SK-N-SH (cell line): ENCODE data around the gene INPP5E. TPM values are rescaled to one million over a fixed set of nuclear protein-coding genes. Genes with fewer than 3 reads are reported as not detected.

Experiments
- CTCF ChIA-PET: fragments of 300-600, 350-600 bp; formaldehyde crosslinking; extraction: SDS; loops from one replicate; lab custom pipeline; 2021; lab: Yijun Ruan, JAX
- POLR2A ChIA-PET: fragments of 350-600 bp; sonication (Branson Sonifier 250); formaldehyde crosslinking; extraction: SDS; loops from one replicate; lab custom pipeline; 2020; ENCODE audit warnings: antibody characterized with exemption, inconsistent platforms; lab: Yijun Ruan, JAX
- DNase-seq: peaks from one replicate; pipeline ENCODE4 v3.0.0; 2012
- H2AFZ ChIP-seq: fragments of 200-600 bp; sonication (generic); 2 replicates; pipeline ENCODE4 v1.8.1; 2016; ENCODE audit warnings: antibody characterized with exemption, mild to moderate bottlenecking, low read depth
- H3F3A ChIP-seq: fragments of 200-600 bp; sonication (generic); replicated peaks from 2 replicates; pipeline ENCODE3; 2016; ENCODE audit warnings: antibody characterized with exemption, mild to moderate bottlenecking; ENCODE audit not compliant: insufficient read depth
- H3K27ac ChIP-seq, 2 experiments: fragments of 200-500 bp in 1 of 2; fragments of 200-600 bp in 1 of 2; sonication (Bioruptor generic) in 1 of 2; sonication (generic), shearing (Covaris generic) in 1 of 2; 2 replicates each; pipeline versions ENCODE4 v1.5.1 to v1.6.1; 2014 to 2016; ENCODE audit warnings: low read depth in 2 of 2, inconsistent platforms in 1 of 2, low read length in 1 of 2, mild to moderate bottlenecking in 1 of 2, mixed read lengths in 1 of 2
- H3K27me3 ChIP-seq: fragments of 200-600 bp; sonication (generic), shearing (Covaris generic); 2 replicates; pipeline ENCODE4 v1.6.1; 2016; ENCODE audit warnings: mixed run types; ENCODE audit not compliant: insufficient read depth
- H3K36me3 ChIP-seq, 2 experiments: fragments of 200-500 bp in 1 of 2; fragments of 200-600 bp in 1 of 2; sonication (Bioruptor generic) in 1 of 2; sonication (generic) in 1 of 2; replicated peaks in 1 of 2; 2 replicates each; pipeline versions ENCODE3 to v1.5.1; 2014 to 2016; ENCODE audit warnings: low read length in 1 of 2, mild to moderate bottlenecking in 1 of 2; ENCODE audit not compliant: insufficient read depth in 2 of 2, control insufficient read depth in 1 of 2
- H3K4me1 ChIP-seq, 2 experiments: fragments of 200-500 bp in 1 of 2; fragments of 200-600 bp in 1 of 2; sonication (Bioruptor generic) in 1 of 2; sonication (generic), shearing (Covaris generic) in 1 of 2; 2 replicates each; pipeline versions ENCODE4 v1.5.1 to v1.6.1; 2014 to 2016; ENCODE audit warnings: low read depth in 1 of 2, low read length in 1 of 2, mixed run types in 1 of 2; ENCODE audit not compliant: insufficient read depth in 2 of 2, control insufficient read depth in 1 of 2
- H3K4me2 ChIP-seq: fragments of 200-600 bp; sonication (generic), shearing (Covaris generic); 2 replicates; pipeline ENCODE4 v1.6.1; 2017; ENCODE audit warnings: mixed run types
- H3K4me3 ChIP-seq, 2 experiments: fragments of 200-500 bp in 1 of 2; fragments of 200-600 bp in 1 of 2; sonication (Bioruptor generic) in 1 of 2; sonication (generic), shearing (Covaris generic) in 1 of 2; 2 replicates each; pipeline versions ENCODE4 v1.5.1 to v1.8.1; 2014 to 2016; ENCODE audit warnings: low read depth in 2 of 2, inconsistent platforms in 1 of 2, low read length in 1 of 2, mild to moderate bottlenecking in 1 of 2, mixed read lengths in 1 of 2, moderate library complexity in 1 of 2
- H3K79me2 ChIP-seq: fragments of 200-600 bp; sonication (generic); 2 replicates; pipeline ENCODE4 v1.8.1; 2017; ENCODE audit warnings: mild to moderate bottlenecking; ENCODE audit not compliant: insufficient read depth
- H3K9ac ChIP-seq: fragments of 200-600 bp; sonication (generic); 2 replicates; pipeline ENCODE4 v1.6.1; 2017; ENCODE audit warnings: mixed run types
- H3K9me2 ChIP-seq: fragments of 200-600 bp; sonication (generic); 2 replicates; pipeline ENCODE4 v1.6.1; 2017; ENCODE audit warnings: mixed run types
- H3K9me3 ChIP-seq: fragments of 200-600 bp; sonication (generic); 2 replicates; pipeline ENCODE4 v1.6.1; 2017; ENCODE audit warnings: mixed run types, mild to moderate bottlenecking, moderate library complexity
- H4K20me1 ChIP-seq: fragments of 200-600 bp; sonication (generic); 2 replicates; pipeline ENCODE4 v1.6.1; 2017; ENCODE audit warnings: mild to moderate bottlenecking, mixed run types; ENCODE audit not compliant: insufficient read depth
- CHD2 ChIP-seq: fragments of 150-350 bp; IDR thresholded peaks from 2 replicates; pipeline ENCODE4 v1.6.1; 2018; ENCODE audit warnings: low read length; ENCODE audit not compliant: partially characterized antibody
- ELF1 ChIP-seq: IDR thresholded peaks from 2 replicates; pipeline ENCODE4 v1.4.0; 2012
- EP300 ChIP-seq, 2 experiments: IDR thresholded peaks; 2 replicates each; pipeline versions ENCODE4 v1.4.0 to v1.6.1; 2012; ENCODE audit warnings: borderline replicate concordance in 1 of 2, low read depth in 1 of 2, low read length in 1 of 2
- EZH2phosphoT487 ChIP-seq: fragments of 200-600 bp; sonication (generic); IDR thresholded peaks from 2 replicates; pipeline ENCODE4 v1.6.1; 2017; ENCODE audit warnings: low read depth, mixed run types, mild to moderate bottlenecking, antibody characterized with exemption, moderate library complexity, borderline replicate concordance
- FOSL2 ChIP-seq: IDR thresholded peaks from 2 replicates; pipeline ENCODE4 v1.4.0; 2012; ENCODE audit warnings: low read depth, mild to moderate bottlenecking, moderate library complexity, borderline replicate concordance
- FOXJ3 ChIP-seq: sonication (generic); formaldehyde crosslinking; IDR thresholded peaks from 2 replicates; pipeline ENCODE4 v1.5.1; 2020; ENCODE audit warnings: mild to moderate bottlenecking, missing genetic modification reagents
- GABPA ChIP-seq: IDR thresholded peaks from 2 replicates; pipeline ENCODE4 v1.4.0; 2012; ENCODE audit warnings: low read depth, mild to moderate bottlenecking
- MEF2A ChIP-seq: IDR thresholded peaks from 2 replicates; pipeline ENCODE4 v1.4.0; 2012; ENCODE audit warnings: low read depth, borderline replicate concordance
- NRF1 ChIP-seq: IDR thresholded peaks from 2 replicates; pipeline ENCODE4 v1.6.1; 2012; ENCODE audit warnings: low read depth, mild to moderate bottlenecking, low read length
- POLR2AphosphoS5 ChIP-seq: IDR thresholded peaks from 2 replicates; pipeline ENCODE4 v1.6.1; 2012; ENCODE audit warnings: low read depth, low read length
- RXRA ChIP-seq: IDR thresholded peaks from 2 replicates; pipeline ENCODE4 v1.4.0; 2012; ENCODE audit warnings: low read depth, mild to moderate bottlenecking, borderline replicate concordance
- SMC3 ChIP-seq: IDR thresholded peaks from 2 replicates; pipeline ENCODE4 v1.6.1; 2012; ENCODE audit warnings: low read depth, low read length, improper control_type of control experiment
- WGBS: methylation state at CpG from one replicate; pipeline ENCODE4 v1.1.6; 2017; ENCODE audit warnings: low lambda C conversion rate; 5-methylcytosine and 5-hydroxymethylcytosine counted together
- polyA plus RNA-seq, 3 experiments: library from polyadenylated mRNA; depleted of rRNA; stranded (reverse); fragments of >200 nt; gene quantifications; 2 replicates each; pipeline ENCODE4 v1.2.3, GENCODE V29; 2012
- TF ChIP-seq, protein P1 (sequence below): IDR thresholded peaks from 2 replicates; pipeline ENCODE4; 2012
- TF ChIP-seq, protein P2 (sequence below): IDR thresholded peaks from 2 replicates; pipeline ENCODE4 v1.4.0; 2012; ENCODE audit warnings: low read depth, borderline replicate concordance

Gene INPP5E
- polyA plus RNA-seq, 1 of the 3 experiments (the other 2 are of a cell fraction), result 12.8 TPM

DNA sequence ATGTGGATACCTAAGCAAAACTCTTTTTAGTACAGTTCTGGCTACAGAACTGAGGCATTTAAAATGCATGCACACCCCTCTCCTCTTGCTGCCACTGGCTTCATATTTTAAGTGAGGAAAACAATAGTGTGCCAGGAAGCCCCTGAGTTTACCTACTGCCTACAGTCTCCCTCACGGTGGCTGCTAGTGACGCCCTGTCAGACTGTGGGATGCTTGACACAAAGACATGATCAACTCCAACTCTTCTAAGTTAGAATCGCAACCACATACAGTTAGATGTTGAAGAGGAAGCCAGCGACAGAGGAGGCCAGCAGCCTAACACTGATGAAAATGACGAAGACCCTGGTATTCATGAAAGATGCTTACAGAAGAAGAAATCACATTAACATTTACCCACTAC, 41.9 kb upstream of the INPP5E start:
- peaks cover 55% of the 10 kb centered on the region for H4K20me1 ChIP-seq

GRCh38 chr9:136476369-136477150, 36.9 kb upstream of the INPP5E start:
- H3F3A ChIP-seq, result no peaks in the 10 kb centered on the region
- 94% methylated on average over 16 of the region's 25 CpGs for WGBS
- H3K4me2 ChIP-seq, result no peak overlapping the region
- peaks cover 100% of the 10 kb centered on the region for H4K20me1 ChIP-seq
- ChIA-PET POLR2A (no interaction called here), CTCF (interaction anchor here (0.8 to 2.4 kb wide), 3 partner anchors 8 to 36 kb away, joined by 3 to 7 read pairs (median 4); partner anchors contain the start of gene INPP5E)
- no peaks in the 10 kb centered on the region for H3K9me2 ChIP-seq
- H2AFZ ChIP-seq, result no peak overlapping the region
- H3K27ac ChIP-seq, result no peak overlapping the region
- DNase-seq, result no peak
- H3K36me3 ChIP-seq, result peaks cover 55 to 64% of the 10 kb centered on the region in 2 experiments
- no peak overlapping the region for H3K4me3 ChIP-seq
- H3K9ac ChIP-seq, result no peak overlapping the region
- no peak for TF ChIP-seq SMC3
- no peak for TF ChIP-seq MEF2A
- H3K4me1 ChIP-seq, result peaks cover 0 to 2% of the 10 kb centered on the region in 2 experiments; a peak in 2 of 4 replicates
- no peaks in the 10 kb centered on the region for H3K9me3 ChIP-seq
- peaks cover 99% of the 10 kb centered on the region for H3K79me2 ChIP-seq
- no peaks in the 10 kb centered on the region for H3K27me3 ChIP-seq

More for the DNA sequence above, 41.9 kb upstream of the INPP5E start:
- CTCF ChIA-PET, result interaction anchor here (1.5 kb wide), 1 partner anchor 150 kb away, joined by 5 read pairs; no protein-coding TSS in a partner anchor
- no peak for TF ChIP-seq FOXJ3 (CRISPR knock-in tag)
- no peak for TF ChIP-seq POLR2AphosphoS5
- no peak for TF ChIP-seq CHD2
- TF ChIP-seq, protein P1, sequence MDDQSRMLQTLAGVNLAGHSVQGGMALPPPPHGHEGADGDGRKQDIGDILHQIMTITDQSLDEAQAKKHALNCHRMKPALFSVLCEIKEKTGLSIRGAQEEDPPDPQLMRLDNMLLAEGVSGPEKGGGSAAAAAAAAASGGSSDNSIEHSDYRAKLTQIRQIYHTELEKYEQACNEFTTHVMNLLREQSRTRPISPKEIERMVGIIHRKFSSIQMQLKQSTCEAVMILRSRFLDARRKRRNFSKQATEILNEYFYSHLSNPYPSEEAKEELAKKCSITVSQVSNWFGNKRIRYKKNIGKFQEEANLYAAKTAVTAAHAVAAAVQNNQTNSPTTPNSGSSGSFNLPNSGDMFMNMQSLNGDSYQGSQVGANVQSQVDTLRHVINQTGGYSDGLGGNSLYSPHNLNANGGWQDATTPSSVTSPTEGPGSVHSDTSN, result no peak
- no peak for TF ChIP-seq FOSL2
- TF ChIP-seq NRF1, result no peak
- TF ChIP-seq SMC3, result no peak
- no peak for TF ChIP-seq EP300 (IDR thresholded peaks at IDR 0.05; ENCODE audit: borderline replicate concordance in 1 of 2, low read depth in 1 of 2, low read length in 1 of 2)
- no peak for TF ChIP-seq ELF1
- TF ChIP-seq, protein P2, sequence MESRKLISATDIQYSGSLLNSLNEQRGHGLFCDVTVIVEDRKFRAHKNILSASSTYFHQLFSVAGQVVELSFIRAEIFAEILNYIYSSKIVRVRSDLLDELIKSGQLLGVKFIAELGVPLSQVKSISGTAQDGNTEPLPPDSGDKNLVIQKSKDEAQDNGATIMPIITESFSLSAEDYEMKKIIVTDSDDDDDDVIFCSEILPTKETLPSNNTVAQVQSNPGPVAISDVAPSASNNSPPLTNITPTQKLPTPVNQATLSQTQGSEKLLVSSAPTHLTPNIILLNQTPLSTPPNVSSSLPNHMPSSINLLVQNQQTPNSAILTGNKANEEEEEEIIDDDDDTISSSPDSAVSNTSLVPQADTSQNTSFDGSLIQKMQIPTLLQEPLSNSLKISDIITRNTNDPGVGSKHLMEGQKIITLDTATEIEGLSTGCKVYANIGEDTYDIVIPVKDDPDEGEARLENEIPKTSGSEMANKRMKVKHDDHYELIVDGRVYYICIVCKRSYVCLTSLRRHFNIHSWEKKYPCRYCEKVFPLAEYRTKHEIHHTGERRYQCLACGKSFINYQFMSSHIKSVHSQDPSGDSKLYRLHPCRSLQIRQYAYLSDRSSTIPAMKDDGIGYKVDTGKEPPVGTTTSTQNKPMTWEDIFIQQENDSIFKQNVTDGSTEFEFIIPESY, result no peak
- TF ChIP-seq GABPA, result no peak
- no peak for TF ChIP-seq EZH2phosphoT487
- TF ChIP-seq RXRA, result no peak
- H3K27ac ChIP-seq, result peak overlapping the region in 1 of 2 experiments; percentile 94; a peak in 1 of 4 replicates
- peak overlapping the region; percentile 96 for H3K4me2 ChIP-seq
- H3K4me1 ChIP-seq, result peaks cover 0 to 22% of the 10 kb centered on the region in 2 experiments; a peak in 2 of 4 replicates
- no peak for DNase-seq
- peaks cover 62% of the 10 kb centered on the region for H3K79me2 ChIP-seq
- WGBS, result 34% methylated on average over 5 of the region's 5 CpGs
- peak overlapping the region; percentile 95 for H3K9ac ChIP-seq
- POLR2A ChIA-PET, result no interaction called here
- no peak overlapping the region for H2AFZ ChIP-seq
- H3K27me3 ChIP-seq, result no peaks in the 10 kb centered on the region
- H3K9me3 ChIP-seq, result no peaks in the 10 kb centered on the region
- peaks cover 15 to 22% of the 10 kb centered on the region in 2 experiments for H3K36me3 ChIP-seq
- no peaks in the 10 kb centered on the region for H3K9me2 ChIP-seq
- H3K4me3 ChIP-seq, result peak overlapping the region; percentile 84 to 94
- H3F3A ChIP-seq, result peaks cover 4% of the 10 kb centered on the region
